ENCODE data around the gene PILRB.
"Not testable (repeated sequence)": the region's sequence is repeated elsewhere in the genome, so short reads cannot be mapped to it uniquely, and the experiment has no call there.

PILRB gene

DNA sequence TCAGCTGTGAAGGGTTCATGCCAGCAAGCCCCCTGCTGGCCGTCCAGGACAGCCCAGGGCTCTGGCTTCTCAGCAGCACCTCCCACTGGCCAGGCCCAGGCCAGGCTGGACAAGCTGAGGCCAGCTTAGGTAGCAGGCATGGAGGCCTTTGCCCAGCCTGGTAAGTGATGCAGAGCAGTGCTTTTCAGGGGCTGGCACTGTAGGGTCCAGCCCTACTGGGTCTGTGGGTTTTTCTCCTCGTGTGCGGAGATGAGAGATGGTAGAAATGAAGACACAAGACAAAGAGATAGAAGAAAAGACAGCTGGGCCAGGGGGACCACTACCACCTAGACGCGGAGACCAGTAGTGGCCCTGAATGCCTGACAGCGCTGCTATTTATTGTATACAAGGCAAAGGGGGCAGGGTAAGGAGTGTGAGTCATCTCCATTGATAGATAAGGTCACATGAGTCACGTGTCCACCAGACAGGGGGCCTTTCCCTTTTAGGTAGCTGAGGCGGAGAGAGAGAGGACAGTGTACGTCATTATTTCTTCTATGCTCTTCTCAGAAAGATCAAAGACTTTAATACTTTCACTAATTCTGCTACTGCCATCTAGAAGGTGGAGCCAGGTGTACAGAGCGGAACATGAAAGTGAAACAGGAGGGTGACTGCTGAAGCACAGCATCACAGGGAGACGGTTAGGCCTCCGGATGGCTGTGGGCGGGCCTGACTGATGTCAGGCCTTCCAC lies 13.2 kb upstream of the PILRB start:
- not testable (repeated sequence) for H3K4me2 ChIP-seq (ENCODE audit: low read length); H3K4me3 ChIP-seq (ENCODE audit: low read length); H3K4me1 ChIP-seq (ENCODE audit: control insufficient read depth, insufficient read depth, low read length); H3K9me3 ChIP-seq (replicated peaks; ENCODE audit: low read length); H3K9ac ChIP-seq (ENCODE audit: low read depth, low read length); H3K27me3 ChIP-seq (ENCODE audit: control insufficient read depth, insufficient read depth, low read length)
- peaks cover 35% of the 10 kb centered on the region for H3K36me3 ChIP-seq (ENCODE audit: insufficient read depth, low read length)

- not testable (repeated sequence) for H3K9ac ChIP-seq (ENCODE audit: low read depth, low read length); H3K4me3 ChIP-seq (ENCODE audit: low read length); H3K27me3 ChIP-seq (ENCODE audit: control insufficient read depth, insufficient read depth, low read length); H3K4me2 ChIP-seq (ENCODE audit: low read length); H3K4me1 ChIP-seq (ENCODE audit: control insufficient read depth, insufficient read depth, low read length); H3K9me3 ChIP-seq (replicated peaks; ENCODE audit: low read length)
- peaks cover 39% of the 10 kb centered on the region for H3K36me3 ChIP-seq (ENCODE audit: insufficient read depth, low read length)
Observed at GRCh38 chr7:100345288-100345672, 12.6 kb upstream of the PILRB start.

GRCh38 chr7:100346921-100347320 lies 11.0 kb upstream of the PILRB start:
- Histone ChIP-seq H3K4me2 (ENCODE audit: low read length) (no peak overlapping the region), H3K4me3 (ENCODE audit: low read length) (no peak overlapping the region), H3K27me3 (ENCODE audit: control insufficient read depth, insufficient read depth, low read length) (no peaks in the 10 kb centered on the region), H3K9ac (ENCODE audit: low read depth, low read length) (no peak overlapping the region), H3K9me3 (replicated peaks; ENCODE audit: low read length) (no peaks in the 10 kb centered on the region), H3K36me3 (ENCODE audit: insufficient read depth, low read length) (peaks cover 52% of the 10 kb centered on the region), H3K4me1 (ENCODE audit: control insufficient read depth, insufficient read depth, low read length) (peaks cover 5% of the 10 kb centered on the region)

DNA sequence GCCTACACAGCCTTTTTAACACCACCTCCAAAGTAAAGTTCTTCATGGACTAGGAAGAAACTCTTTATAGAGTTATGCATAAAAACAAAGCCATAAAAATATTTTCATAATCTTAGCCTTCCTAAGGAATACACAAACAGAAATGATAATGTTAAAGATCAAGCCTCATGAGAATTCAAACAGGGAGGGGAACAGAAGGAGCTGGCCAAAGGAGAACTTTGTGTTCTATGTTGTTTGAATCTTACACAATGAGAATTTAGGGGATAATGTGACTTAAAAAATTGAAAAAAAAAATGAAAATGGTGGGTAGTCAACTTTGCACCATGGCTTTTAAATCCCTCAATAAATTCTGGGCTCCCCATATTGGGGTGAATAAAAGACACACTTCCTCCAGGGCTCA lies 9.1 kb upstream of the PILRB start:
- peaks cover 54% of the 10 kb centered on the region for H3K36me3 ChIP-seq (ENCODE audit: insufficient read depth, low read length)
- no peak overlapping the region for H3K9ac ChIP-seq (ENCODE audit: low read depth, low read length)
- no peaks in the 10 kb centered on the region for H3K27me3 ChIP-seq (ENCODE audit: control insufficient read depth, insufficient read depth, low read length)
- H3K4me1 ChIP-seq (ENCODE audit: control insufficient read depth, insufficient read depth, low read length), result peaks cover 5% of the 10 kb centered on the region
- no peaks in the 10 kb centered on the region for H3K9me3 ChIP-seq (replicated peaks; ENCODE audit: low read length)
- H3K4me2 ChIP-seq (ENCODE audit: low read length), result no peak overlapping the region
- H3K4me3 ChIP-seq (ENCODE audit: low read length), result no peak overlapping the region

DNA sequence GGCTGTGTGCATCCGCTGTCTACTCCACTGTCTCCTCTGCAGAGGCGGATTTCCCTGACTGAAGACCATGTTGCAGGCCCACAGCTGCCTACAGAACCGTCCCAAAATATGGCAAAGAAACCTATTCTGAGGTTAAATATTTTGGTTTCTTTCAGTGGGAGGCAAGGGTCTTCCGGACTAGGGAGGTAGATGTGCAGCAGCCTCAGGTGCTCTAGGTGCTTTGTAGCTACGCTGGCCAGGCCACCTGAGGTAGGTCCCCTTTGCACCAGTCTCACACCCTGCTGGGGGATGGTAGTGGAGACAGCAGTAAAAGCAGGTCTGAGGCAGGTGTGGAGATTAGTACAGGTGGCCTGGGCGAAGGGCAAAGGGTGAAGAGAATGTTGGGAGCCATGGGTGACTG lies 8.2 kb upstream of the PILRB start:
- Histone ChIP-seq H3K36me3 (ENCODE audit: insufficient read depth, low read length) (peaks cover 61% of the 10 kb centered on the region), H3K4me3 (ENCODE audit: low read length) (no peak overlapping the region)

DNA sequence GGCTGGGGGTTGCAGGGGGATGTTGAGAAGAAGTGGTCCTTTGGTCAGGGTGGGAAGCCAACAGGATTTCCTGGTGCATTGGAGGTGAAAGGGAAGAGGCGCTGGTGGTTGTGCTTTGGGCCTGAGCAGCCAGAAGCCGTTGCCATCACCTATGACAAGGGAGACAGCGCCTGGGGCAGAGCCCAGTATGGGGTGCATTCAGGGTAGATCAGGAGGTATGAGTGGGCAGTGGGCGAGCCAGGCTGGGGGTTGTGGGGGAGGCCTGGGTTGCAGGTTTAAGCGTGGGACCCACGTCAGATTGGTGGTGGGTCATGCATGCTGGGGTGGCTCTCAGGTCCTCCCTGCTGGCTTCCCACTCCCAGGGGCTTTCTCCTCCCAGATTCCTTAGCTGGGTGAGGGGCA lies 6.3 kb upstream of the PILRB start:
- Histone ChIP-seq H3K4me1 (ENCODE audit: control insufficient read depth, insufficient read depth, low read length) (no peaks in the 10 kb centered on the region), H3K4me2 (ENCODE audit: low read length) (no peak overlapping the region), H3K4me3 (ENCODE audit: low read length) (no peak overlapping the region), H3K9ac (ENCODE audit: low read depth, low read length) (no peak overlapping the region), H3K9me3 (replicated peaks; ENCODE audit: low read length) (no peaks in the 10 kb centered on the region), H3K36me3 (ENCODE audit: insufficient read depth, low read length) (peaks cover 69% of the 10 kb centered on the region), H3K27me3 (ENCODE audit: control insufficient read depth, insufficient read depth, low read length) (no peaks in the 10 kb centered on the region)

More for the DNA sequence above, 8.2 kb upstream of the PILRB start:
- Histone ChIP-seq H3K27me3 (ENCODE audit: control insufficient read depth, insufficient read depth, low read length) (no peaks in the 10 kb centered on the region), H3K4me2 (ENCODE audit: low read length) (no peak overlapping the region), H3K4me1 (ENCODE audit: control insufficient read depth, insufficient read depth, low read length) (peaks cover 2% of the 10 kb centered on the region), H3K9ac (ENCODE audit: low read depth, low read length) (no peak overlapping the region), H3K9me3 (replicated peaks; ENCODE audit: low read length) (no peaks in the 10 kb centered on the region)

DNA sequence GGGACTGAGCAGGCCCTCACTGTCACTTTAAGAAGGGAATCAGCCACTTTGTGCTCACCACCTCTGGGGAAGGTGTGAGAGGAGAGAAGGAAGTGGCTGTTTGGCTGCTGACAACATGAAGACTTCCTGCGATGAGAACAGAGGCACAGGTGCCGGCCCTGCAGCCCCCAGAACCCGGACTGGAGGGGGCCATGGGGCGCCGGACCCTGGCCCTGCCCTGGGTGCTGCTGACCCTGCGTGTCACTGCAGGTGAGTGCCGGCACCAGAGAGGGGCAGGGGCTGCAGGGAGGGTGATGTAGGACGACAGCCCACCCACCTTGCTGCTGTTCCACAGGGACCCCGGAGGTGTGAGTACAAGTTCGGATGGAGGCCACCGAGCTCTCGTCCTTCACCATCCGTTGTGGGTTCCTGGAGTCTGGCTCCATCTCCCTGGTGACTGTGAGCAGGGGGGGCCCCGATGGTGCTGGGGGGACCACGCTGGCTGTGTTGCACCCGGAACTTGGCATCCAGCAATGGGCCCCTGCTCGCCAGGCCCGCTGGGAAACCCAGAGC lies 5.6 kb upstream of the PILRB start:
- not testable (repeated sequence) for H3K9ac ChIP-seq (ENCODE audit: low read depth, low read length); H3K9me3 ChIP-seq (replicated peaks; ENCODE audit: low read length); H3K4me3 ChIP-seq (ENCODE audit: low read length); H3K27me3 ChIP-seq (ENCODE audit: control insufficient read depth, insufficient read depth, low read length); H3K4me2 ChIP-seq (ENCODE audit: low read length); H3K4me1 ChIP-seq (ENCODE audit: control insufficient read depth, insufficient read depth, low read length)
- peaks cover 67% of the 10 kb centered on the region for H3K36me3 ChIP-seq (ENCODE audit: insufficient read depth, low read length)

GRCh38 chr7:100352984-100353684 lies 4.8 kb upstream of the PILRB start:
- H3K36me3 ChIP-seq (ENCODE audit: insufficient read depth, low read length), result peaks cover 59% of the 10 kb centered on the region

GRCh38 chr7:100353685-100354330 lies 4.1 kb upstream of the PILRB start:
- Histone ChIP-seq H3K27me3 (ENCODE audit: control insufficient read depth, insufficient read depth, low read length) (no peaks in the 10 kb centered on the region), H3K36me3 (ENCODE audit: insufficient read depth, low read length) (peaks cover 65% of the 10 kb centered on the region), H3K4me1 (ENCODE audit: control insufficient read depth, insufficient read depth, low read length) (no peaks in the 10 kb centered on the region), H3K4me3 (ENCODE audit: low read length) (no peak overlapping the region), H3K4me2 (ENCODE audit: low read length) (no peak overlapping the region), H3K9ac (ENCODE audit: low read depth, low read length) (no peak overlapping the region), H3K9me3 (replicated peaks; ENCODE audit: low read length) (no peaks in the 10 kb centered on the region)

More at GRCh38 chr7:100352984-100353684, 4.8 kb upstream of the PILRB start:
- no peaks in the 10 kb centered on the region for H3K9me3 ChIP-seq (replicated peaks; ENCODE audit: low read length)
- H3K4me2 ChIP-seq (ENCODE audit: low read length), result no peak overlapping the region
- H3K4me1 ChIP-seq (ENCODE audit: control insufficient read depth, insufficient read depth, low read length), result no peaks in the 10 kb centered on the region
- H3K27me3 ChIP-seq (ENCODE audit: control insufficient read depth, insufficient read depth, low read length), result no peaks in the 10 kb centered on the region
- H3K9ac ChIP-seq (ENCODE audit: low read depth, low read length), result no peak overlapping the region
- H3K4me3 ChIP-seq (ENCODE audit: low read length), result no peak overlapping the region

- Histone ChIP-seq H3K9ac (ENCODE audit: low read depth, low read length) (no peak overlapping the region), H3K4me2 (ENCODE audit: low read length) (no peak overlapping the region), H3K27me3 (ENCODE audit: control insufficient read depth, insufficient read depth, low read length) (no peaks in the 10 kb centered on the region), H3K4me1 (ENCODE audit: control insufficient read depth, insufficient read depth, low read length) (no peaks in the 10 kb centered on the region), H3K4me3 (ENCODE audit: low read length) (no peak overlapping the region), H3K36me3 (ENCODE audit: insufficient read depth, low read length) (peaks cover 70% of the 10 kb centered on the region), H3K9me3 (replicated peaks; ENCODE audit: low read length) (no peaks in the 10 kb centered on the region)
Observed at GRCh38 chr7:100356416-100357068, 1.4 kb upstream of the PILRB start.

DNA sequence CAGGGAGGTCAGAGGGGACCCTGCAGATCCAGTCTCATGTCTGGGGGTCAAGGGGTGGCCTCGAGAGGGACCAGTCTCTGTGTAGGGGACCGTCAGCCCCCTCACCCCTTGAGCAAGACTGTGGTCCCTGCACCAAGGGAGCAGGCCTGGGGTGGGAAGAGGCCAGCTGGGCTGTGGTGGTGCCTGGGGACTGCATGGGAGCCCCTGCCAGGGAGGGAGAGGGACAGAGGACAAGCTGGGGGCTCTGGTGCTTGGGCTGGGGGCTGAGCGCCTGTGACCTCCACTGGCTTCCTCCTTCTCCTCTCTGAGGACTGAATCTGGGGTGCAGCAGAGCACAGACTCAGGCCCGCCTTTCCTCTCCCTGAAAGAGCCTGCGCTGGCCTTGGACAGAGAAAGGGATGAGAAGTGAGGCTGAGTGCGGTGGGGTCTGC lies 771 bp upstream of the PILRB start:
- H3K36me3 ChIP-seq (ENCODE audit: insufficient read depth, low read length), result peaks cover 73% of the 10 kb centered on the region
- H3K9me3 ChIP-seq (replicated peaks; ENCODE audit: low read length), result no peaks in the 10 kb centered on the region
- H3K4me3 ChIP-seq (ENCODE audit: low read length), result no peak overlapping the region
- H3K27me3 ChIP-seq (ENCODE audit: control insufficient read depth, insufficient read depth, low read length), result no peaks in the 10 kb centered on the region
- no peaks in the 10 kb centered on the region for H3K4me1 ChIP-seq (ENCODE audit: control insufficient read depth, insufficient read depth, low read length)
- no peak overlapping the region for H3K9ac ChIP-seq (ENCODE audit: low read depth, low read length)
- no peak overlapping the region for H3K4me2 ChIP-seq (ENCODE audit: low read length)
